ENCODE data around the gene GPBP1.
A peak's percentile ranks its signal among the peaks of the same experiment; 100 is the strongest.
"Not testable (repeated sequence)": the region's sequence is repeated elsewhere in the genome, so short reads cannot be mapped to it uniquely, and the experiment has no call there.

Gene GPBP1

GRCh38 chr5:57173319-57174127, at the start of gene GPBP1:
Gene GPBP1, plus strand, starts transcription at chr5:57174059. Its CDS starts 40,072 bp downstream, at chr5:57214131.
- DNase-seq (ENCODE audit: extremely low read depth in 1 of 2, low read depth in 1 of 2): peak; percentile 95 to 97

- DNase-seq (ENCODE audit: extremely low read depth in 1 of 2, low read depth in 1 of 2): no peak
These were observed 45.5 kb upstream of the GPBP1 start for GRCh38 chr5:57128325-57128724.

GRCh38 chr5:57133574-57133973, 40.3 kb upstream of the GPBP1 start:
- no peak for DNase-seq (ENCODE audit: extremely low read depth in 1 of 2, low read depth in 1 of 2)

- no peak for DNase-seq (ENCODE audit: extremely low read depth in 1 of 2, low read depth in 1 of 2)
These were observed 36.5 kb upstream of the GPBP1 start for GRCh38 chr5:57137401-57137800.

- DNase-seq (ENCODE audit: extremely low read depth in 1 of 2, low read depth in 1 of 2): no peak
These were observed 21.5 kb upstream of the GPBP1 start for GRCh38 chr5:57152316-57152715.

- DNase-seq (ENCODE audit: extremely low read depth in 1 of 2, low read depth in 1 of 2): no peak
These were observed 18.8 kb upstream of the GPBP1 start for GRCh38 chr5:57155033-57155432.

- DNase-seq (ENCODE audit: extremely low read depth in 1 of 2, low read depth in 1 of 2): no peak
These were observed 16.7 kb upstream of the GPBP1 start for GRCh38 chr5:57157131-57157530.

GRCh38 chr5:57157666-57158065, 16.2 kb upstream of the GPBP1 start:
- no peak for DNase-seq (ENCODE audit: extremely low read depth in 1 of 2, low read depth in 1 of 2)

GRCh38 chr5:57163553-57164006, 10.3 kb upstream of the GPBP1 start:
- no peak for DNase-seq (ENCODE audit: extremely low read depth in 1 of 2, low read depth in 1 of 2)

- no peak for DNase-seq (ENCODE audit: extremely low read depth in 1 of 2, low read depth in 1 of 2)
These were observed 9.7 kb upstream of the GPBP1 start for GRCh38 chr5:57164124-57164523.

GRCh38 chr5:57165171-57165570, 8.7 kb upstream of the GPBP1 start:
- not testable (repeated sequence) for DNase-seq (ENCODE audit: extremely low read depth in 1 of 2, low read depth in 1 of 2)

GRCh38 chr5:57166276-57166675, 7.6 kb upstream of the GPBP1 start:
- DNase-seq (ENCODE audit: extremely low read depth in 1 of 2, low read depth in 1 of 2): no peak

- no peak for DNase-seq (ENCODE audit: extremely low read depth in 1 of 2, low read depth in 1 of 2)
These were observed 6.7 kb upstream of the GPBP1 start for GRCh38 chr5:57167201-57167600.

- DNase-seq (ENCODE audit: extremely low read depth in 1 of 2, low read depth in 1 of 2): not testable (repeated sequence)
These were observed 3.7 kb upstream of the GPBP1 start for GRCh38 chr5:57170116-57170515.

GRCh38 chr5:57171816-57172465, 1.9 kb upstream of the GPBP1 start:
- no peak for DNase-seq (ENCODE audit: extremely low read depth in 1 of 2, low read depth in 1 of 2)

GRCh38 chr5:57172466-57173318, 1.2 kb upstream of the GPBP1 start:
- no peak for DNase-seq (ENCODE audit: extremely low read depth in 1 of 2, low read depth in 1 of 2)

GRCh38 chr5:57174128-57174889, 450 bp downstream of the GPBP1 start:
- DNase-seq (ENCODE audit: extremely low read depth in 1 of 2, low read depth in 1 of 2): peak in 1 of 2 donors; percentile 18

GRCh38 chr5:57174890-57175510, 1.1 kb downstream of the GPBP1 start:
- no peak for DNase-seq (ENCODE audit: extremely low read depth in 1 of 2, low read depth in 1 of 2)

GRCh38 chr5:57175551-57176309, 1.9 kb downstream of the GPBP1 start:
- no peak for DNase-seq (ENCODE audit: extremely low read depth in 1 of 2, low read depth in 1 of 2)

Data from activated CD8-positive, alpha-beta memory T cell treated with anti-CD3 and anti-CD28 coated beads for 1 hour (primary cell).